NCI-H1048 (cell line): ENCODE measurements around the gene LPP.

Experiments used
- DNase-seq: peaks from one replicate; lab custom pipeline; 2025; lab: John Stamatoyannopoulos, UW

Gene LPP

GRCh38 chr3:188643736-188644135, 489.8 kb downstream of the LPP start:
- no peak for DNase-seq

- DNase-seq, result no peak
These were observed 492.6 kb downstream of the LPP start for GRCh38 chr3:188646592-188646991.

- DNase-seq, result no peak
These were observed 493.3 kb downstream of the LPP start for GRCh38 chr3:188647237-188647636.

- DNase-seq, result no peak
These were observed 495.6 kb downstream of the LPP start for GRCh38 chr3:188649521-188649920.

- DNase-seq, result no peak
These were observed 502.4 kb downstream of the LPP start for GRCh38 chr3:188656196-188656982.

- no peak for DNase-seq
These were observed 504.6 kb downstream of the LPP start for GRCh38 chr3:188658606-188659005.

- DNase-seq, result no peak
These were observed 505.6 kb downstream of the LPP start for GRCh38 chr3:188659449-188660090.

GRCh38 chr3:188660415-188660814, 506.5 kb downstream of the LPP start:
- DNase-seq, result no peak

GRCh38 chr3:188661806-188662205, 507.8 kb downstream of the LPP start:
- DNase-seq, result no peak

- DNase-seq, result no peak
These were observed 508.3 kb downstream of the LPP start for GRCh38 chr3:188662214-188662613.

GRCh38 chr3:188662795-188663194, 508.8 kb downstream of the LPP start:
- DNase-seq, result no peak

GRCh38 chr3:188663839-188664238, 509.9 kb downstream of the LPP start:
- no peak for DNase-seq

- no peak for DNase-seq
These were observed 510.8 kb downstream of the LPP start for GRCh38 chr3:188664795-188665194.

GRCh38 chr3:188667926-188668325, 514.0 kb downstream of the LPP start:
- no peak for DNase-seq

- no peak for DNase-seq
These were observed 516.5 kb downstream of the LPP start for GRCh38 chr3:188670446-188670845.

GRCh38 chr3:188671971-188672370, 518.0 kb downstream of the LPP start:
- no peak for DNase-seq

GRCh38 chr3:188672840-188673239, 518.9 kb downstream of the LPP start:
- no peak for DNase-seq

- no peak for DNase-seq
These were observed 519.8 kb downstream of the LPP start for GRCh38 chr3:188673646-188674186.

- no peak for DNase-seq
These were observed 520.6 kb downstream of the LPP start for GRCh38 chr3:188674595-188674994.

- DNase-seq, result no peak
These were observed 523.4 kb downstream of the LPP start for GRCh38 chr3:188677344-188677743.

- no peak for DNase-seq
These were observed 526.2 kb downstream of the LPP start for GRCh38 chr3:188680189-188680588.

- DNase-seq, result no peak
These were observed 526.6 kb downstream of the LPP start for GRCh38 chr3:188680605-188681004.

GRCh38 chr3:188682316-188682715, 528.4 kb downstream of the LPP start:
- no peak for DNase-seq
